Fibroblast of lung (primary cell): ENCODE data around the gene SELENBP1. TPM values are rescaled to one million over a fixed set of nuclear protein-coding genes. Genes with fewer than 3 reads are reported as not detected.

Experiments
- DNase-seq, 2 donors: peaks; one replicate each; pipeline versions ENCODE4 v3.0.0 to v3.0.0-alpha.2; 2010; ENCODE audit warnings: low read depth in 2 of 2
- H2AFZ ChIP-seq: 2 replicates; pipeline ENCODE4 v1.5.1; 2012; ENCODE audit warnings: low read length, control low read depth, inconsistent platforms
- H3K27ac ChIP-seq: 2 replicates; pipeline ENCODE4 v1.5.1; 2011; ENCODE audit warnings: low read length, control low read depth; ENCODE audit not compliant: insufficient read depth
- H3K27me3 ChIP-seq: 2 replicates; pipeline ENCODE4 v1.5.1; 2011; ENCODE audit warnings: mild to moderate bottlenecking, low read length; ENCODE audit not compliant: control insufficient read depth, insufficient read depth
- H3K36me3 ChIP-seq: 2 replicates; pipeline ENCODE4 v1.5.1; 2011; ENCODE audit warnings: low read length; ENCODE audit not compliant: control insufficient read depth, insufficient read depth
- H3K4me1 ChIP-seq: 2 replicates; pipeline ENCODE4 v1.5.1; 2011; ENCODE audit warnings: low read length; ENCODE audit not compliant: control insufficient read depth, insufficient read depth; ENCODE audit errors: extremely low read depth
- H3K4me2 ChIP-seq: 2 replicates; pipeline ENCODE4 v1.5.1; 2011; ENCODE audit warnings: low read length, control low read depth; ENCODE audit not compliant: insufficient read depth; ENCODE audit errors: extremely low read depth
- H3K4me3 ChIP-seq, 4 experiments: fragments of 200-600 bp in 1 of 4; sonication (generic) in 1 of 4; replicated peaks in 1 of 4; 2 replicates each; pipeline ENCODE4 v1.5.1; 2011 to 2016; ENCODE audit warnings: low read length in 4 of 4, low read depth in 3 of 4, mild to moderate bottlenecking in 3 of 4, control low read depth in 2 of 4, inconsistent platforms in 1 of 4, mixed read lengths in 1 of 4; ENCODE audit not compliant: insufficient read depth in 1 of 4; ENCODE audit errors: control extremely low read depth in 1 of 4
- H3K79me2 ChIP-seq: 2 replicates; pipeline ENCODE4 v1.5.1; 2012; ENCODE audit warnings: mild to moderate bottlenecking, low read length, inconsistent platforms; ENCODE audit not compliant: control insufficient read depth, insufficient read depth
- H3K9ac ChIP-seq: 2 replicates; pipeline ENCODE4 v1.5.1; 2011; ENCODE audit warnings: mild to moderate bottlenecking, low read length, control low read depth; ENCODE audit not compliant: insufficient read depth
- H3K9me3 ChIP-seq: 2 replicates; pipeline ENCODE4 v1.5.1; 2012; ENCODE audit warnings: low read depth, low read length; ENCODE audit not compliant: control insufficient read depth, insufficient read depth
- H4K20me1 ChIP-seq: 2 replicates; pipeline ENCODE4 v1.5.1; 2011; ENCODE audit warnings: low read length; ENCODE audit not compliant: control insufficient read depth, insufficient read depth; ENCODE audit errors: extremely low read depth
- CTCF ChIP-seq, 2 donors: IDR thresholded peaks in 1 of 2; conservative IDR thresholded peaks in 1 of 2; 1 replicate in 1 of 2; 2 replicates in 1 of 2; pipeline ENCODE4 v1.5.1; 2011 to 2012; ENCODE audit warnings: low read length in 2 of 2, control low read depth in 1 of 2, inconsistent platforms in 1 of 2, low read depth in 1 of 2, mild to moderate bottlenecking in 1 of 2
- EZH2 ChIP-seq: IDR thresholded peaks from 2 replicates; pipeline ENCODE4 v1.5.1; 2012; ENCODE audit warnings: low read length, control low read depth, mild to moderate bottlenecking; ENCODE audit errors: missing control alignments
- polyA plus RNA-seq, 2 donors: library from polyadenylated mRNA; depleted of rRNA in 1 of 2; stranded (reverse) in 1 of 2; unstranded in 1 of 2; fragments of >200 nt; gene quantifications; 2 replicates each; pipeline ENCODE4 v1.2.1, GENCODE V29; 2011 to 2012; ENCODE audit warnings: missing spikeins in 1 of 2
- total RNA-seq: library from RNA; depleted of rRNA; stranded (reverse); fragments of >200 nt; gene quantifications from 2 replicates; pipeline ENCODE4 v1.2.1, GENCODE V29; 2014

Gene SELENBP1
- total and polyA plus RNA-seq, 2 donors (not counting 1 experiment from before 2014, with no cell fraction given), result 65.9 to 85.4 TPM

GRCh38 chr1:151373196-151373595 lies 691 bp upstream of the SELENBP1 start:
- no peaks in the 10 kb centered on the region for H3K36me3 ChIP-seq
- no peaks in the 10 kb centered on the region for H3K9me3 ChIP-seq
- no peaks in the 10 kb centered on the region for H4K20me1 ChIP-seq
- peaks cover 3% of the 10 kb centered on the region for H3K4me1 ChIP-seq
- H2AFZ ChIP-seq, result no peak overlapping the region
- H3K4me3 ChIP-seq, result no peak overlapping the region
- no peak overlapping the region for H3K9ac ChIP-seq
- no peaks in the 10 kb centered on the region for H3K79me2 ChIP-seq
- peaks cover 2% of the 10 kb centered on the region for H3K27me3 ChIP-seq
- no peak for TF ChIP-seq CTCF (conservative IDR thresholded peaks at IDR 0.05 in 1 of 2, IDR thresholded peaks at IDR 0.05 in 1 of 2; ENCODE audit: low read depth in 1 of 2, low read length in 2 of 2)
- no peak for TF ChIP-seq EZH2
- H3K4me2 ChIP-seq, result no peak overlapping the region
- H3K27ac ChIP-seq, result no peak overlapping the region
- DNase-seq, result no peak

GRCh38 chr1:151371370-151372057 lies 991 bp downstream of the SELENBP1 start:
- Histone ChIP-seq H3K4me1 (peaks cover 3% of the 10 kb centered on the region), H2AFZ (no peak overlapping the region), H3K27me3 (no peaks in the 10 kb centered on the region), H3K4me2 (peak overlapping the region; percentile 91), H3K36me3 (peaks cover 1% of the 10 kb centered on the region), H4K20me1 (no peaks in the 10 kb centered on the region), H3K9me3 (no peaks in the 10 kb centered on the region), H3K79me2 (no peaks in the 10 kb centered on the region), H3K4me3 (peak overlapping the region; percentile 57 to 71 (median 62)), H3K9ac (no peak overlapping the region), H3K27ac (no peak overlapping the region)
- TF ChIP-seq CTCF (conservative IDR thresholded peaks at IDR 0.05 in 1 of 2, IDR thresholded peaks at IDR 0.05 in 1 of 2; ENCODE audit: low read depth in 1 of 2, low read length in 2 of 2) (no peak), EZH2 (no peak)
- DNase-seq, result peak; percentile 38 to 76

DNA sequence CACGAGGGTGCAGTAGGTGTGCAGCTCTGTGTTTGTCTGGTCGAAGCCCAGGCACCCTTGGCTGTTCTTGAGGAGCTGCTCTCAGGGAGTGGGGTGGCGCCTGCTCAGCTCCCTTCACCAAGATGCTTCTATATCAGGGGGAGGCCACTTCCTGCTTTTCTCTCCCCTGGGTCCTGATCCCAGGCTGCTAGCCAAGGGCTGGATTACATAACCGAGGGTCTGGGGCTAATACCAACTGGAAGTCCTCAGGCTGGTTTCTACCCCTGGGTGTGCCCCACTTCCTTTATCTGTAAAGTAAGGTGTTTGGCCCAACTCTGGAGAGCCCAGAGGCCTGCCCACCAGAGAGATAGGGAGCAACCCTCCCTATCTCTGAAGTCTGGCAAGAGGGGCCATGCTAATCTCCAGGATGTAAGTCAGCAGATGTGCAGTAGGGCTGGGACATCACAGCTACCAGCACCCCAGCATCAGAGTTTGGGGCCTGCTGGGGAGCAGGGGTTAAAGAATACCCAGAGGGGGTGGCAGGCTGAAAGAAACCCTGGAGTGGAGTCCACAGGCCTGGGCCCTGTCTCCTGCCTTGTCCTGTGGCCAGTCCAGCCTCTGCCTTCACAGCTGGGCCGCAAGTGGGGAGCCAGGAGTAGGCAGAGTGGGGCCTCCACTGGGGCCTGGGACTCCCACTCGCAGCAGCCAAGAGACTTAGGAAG lies 2.1 kb downstream of the SELENBP1 start:
- Histone ChIP-seq H3K79me2 (no peaks in the 10 kb centered on the region), H4K20me1 (no peaks in the 10 kb centered on the region), H3K36me3 (peaks cover 1% of the 10 kb centered on the region), H3K9ac (no peak overlapping the region), H2AFZ (no peak overlapping the region), H3K4me1 (peaks cover 3% of the 10 kb centered on the region), H3K9me3 (no peaks in the 10 kb centered on the region), H3K27me3 (no peaks in the 10 kb centered on the region), H3K27ac (no peak overlapping the region), H3K4me3 (no peak overlapping the region), H3K4me2 (no peak overlapping the region)
- TF ChIP-seq EZH2 (no peak), CTCF (conservative IDR thresholded peaks at IDR 0.05 in 1 of 2, IDR thresholded peaks at IDR 0.05 in 1 of 2; ENCODE audit: low read depth in 1 of 2, low read length in 2 of 2) (no peak)
- no peak for DNase-seq
